Keratinocyte (primary cell): Measurements from ENCODE around the gene EFHD2. TPM values are rescaled to one million over a fixed set of nuclear protein-coding genes. Genes with fewer than 3 reads are reported as not detected.

Experiments used
- DNase-seq: peaks from one replicate; pipeline ENCODE4 v3.0.0-alpha.2; 2011; ENCODE audit warnings: low read depth, missing footprints, low spot score
- FAIRE-seq: peaks from 2 replicates; lab custom pipeline; 2011; peaks lifted over from hg19 to GRCh38; lab: Jason Lieb, UNC
- H2AFZ ChIP-seq: 2 replicates; pipeline ENCODE4 v1.6.0; 2012; ENCODE audit warnings: low read length, control low read depth, inconsistent platforms; ENCODE audit not compliant: control insufficient read depth
- H3K27ac ChIP-seq: 2 replicates; pipeline ENCODE4 v1.5.1; 2011; ENCODE audit warnings: low read length; ENCODE audit not compliant: control insufficient read depth, insufficient read depth
- H3K27me3 ChIP-seq: 3 replicates; pipeline ENCODE4 v1.6.0; 2011; ENCODE audit warnings: low read length; ENCODE audit not compliant: control insufficient read depth, insufficient read depth; ENCODE audit errors: extremely low read depth
- H3K36me3 ChIP-seq, 2 experiments: 2 replicates in 1 of 2; 3 replicates in 1 of 2; pipeline ENCODE4 v1.5.1; 2011; ENCODE audit warnings: low read length in 2 of 2, mild to moderate bottlenecking in 1 of 2; ENCODE audit not compliant: control insufficient read depth in 2 of 2, insufficient read depth in 2 of 2; ENCODE audit errors: extremely low read depth in 1 of 2
- H3K4me1 ChIP-seq: 3 replicates; pipeline ENCODE4 v1.5.1; 2011; ENCODE audit warnings: low read length; ENCODE audit not compliant: control insufficient read depth, insufficient read depth; ENCODE audit errors: extremely low read depth
- H3K4me2 ChIP-seq: 3 replicates; pipeline ENCODE4 v1.6.0; 2011; ENCODE audit warnings: low read depth, low read length; ENCODE audit not compliant: control insufficient read depth, insufficient read depth; ENCODE audit errors: extremely low read depth
- H3K4me3 ChIP-seq, 3 experiments: fragments of 200-600 bp in 1 of 3; sonication (generic) in 1 of 3; 2 replicates in 2 of 3; 3 replicates in 1 of 3; pipeline ENCODE4 v1.5.1; 2011 to 2016; ENCODE audit warnings: low read length in 3 of 3, mild to moderate bottlenecking in 3 of 3, control low read depth in 2 of 3, inconsistent platforms in 1 of 3, low read depth in 1 of 3, mixed read lengths in 1 of 3, mixed run types in 1 of 3, moderate library complexity in 1 of 3; ENCODE audit not compliant: control insufficient read depth in 2 of 3, insufficient read depth in 2 of 3; ENCODE audit errors: extremely low read depth in 1 of 3
- H3K79me2 ChIP-seq: 2 replicates; pipeline ENCODE4 v1.6.0; 2012; ENCODE audit warnings: low read length; ENCODE audit not compliant: control insufficient read depth, insufficient read depth
- H3K9ac ChIP-seq: 3 replicates; pipeline ENCODE4 v1.6.0; 2011; ENCODE audit warnings: low read length; ENCODE audit not compliant: control insufficient read depth, insufficient read depth; ENCODE audit errors: extremely low read depth
- H3K9me1 ChIP-seq: 3 replicates; pipeline ENCODE4 v1.6.0; 2011; ENCODE audit warnings: low read length; ENCODE audit not compliant: control insufficient read depth, insufficient read depth; ENCODE audit errors: extremely low read depth
- H3K9me3 ChIP-seq: 2 replicates; pipeline ENCODE4 v1.5.1; 2012; ENCODE audit warnings: low read depth, low read length; ENCODE audit not compliant: control insufficient read depth
- H4K20me1 ChIP-seq: 3 replicates; pipeline ENCODE4 v1.6.0; 2011; ENCODE audit warnings: low read length; ENCODE audit not compliant: control insufficient read depth, insufficient read depth; ENCODE audit errors: extremely low read depth
- CTCF ChIP-seq, 3 experiments: IDR thresholded peaks in 1 of 3; conservative IDR thresholded peaks in 1 of 3; optimal IDR thresholded peaks in 1 of 3; 2 replicates in 2 of 3; 3 replicates in 1 of 3; pipeline versions ENCODE3 to v1.5.1; 2011; ENCODE audit warnings: low read length in 3 of 3, mild to moderate bottlenecking in 3 of 3, moderate library complexity in 2 of 3, control low read depth in 1 of 3, inconsistent platforms in 1 of 3; ENCODE audit not compliant: insufficient read depth in 2 of 3; ENCODE audit errors: extremely low read depth in 1 of 3
- EZH2 ChIP-seq: IDR thresholded peaks from one replicate; pipeline ENCODE4 v1.6.1; 2012; ENCODE audit warnings: inconsistent platforms, mild to moderate bottlenecking, low read length, moderate library complexity
- dilution Hi-C: fragments of 300-500 bp; cut with MboI; formaldehyde crosslinking; loops from one replicate; pipeline ENCODE4 v1.7.0; 2020; ENCODE audit warnings: low sequenced_read_pairs; ENCODE audit not compliant: extremely low pct_ligation_motif_present
- polyA plus RNA-seq, 5 experiments: library from polyadenylated mRNA; depleted of rRNA in 3 of 5; stranded (reverse) in 3 of 5; stranded (forward) in 1 of 5; unstranded in 1 of 5; fragments of >200 nt; gene quantifications; 1 replicate in 1 of 5; 2 replicates in 3 of 5; 3 replicates in 1 of 5; pipeline versions ENCODE4 v1.2.1 to v1.2.3, GENCODE V29; 2011 to 2012; ENCODE audit warnings: missing spikeins in 2 of 5, low read depth in 1 of 5, low replicate concordance in 1 of 5

EFHD2 gene
- polyA plus RNA-seq, 1 donor (not counting 4 experiments of a cell fraction or from before 2014, with no cell fraction given) = 47.6 TPM

- no peak overlapping the region for H3K27ac ChIP-seq
- DNase-seq (no peak), FAIRE-seq (no peak)
- H4K20me1 ChIP-seq = peaks cover 28% of the 10 kb centered on the region
- H3K79me2 ChIP-seq = peaks cover 48% of the 10 kb centered on the region
- no peak overlapping the region for H3K9ac ChIP-seq
- no peak overlapping the region for H2AFZ ChIP-seq
- H3K36me3 ChIP-seq = peaks cover 14 to 38% of the 10 kb centered on the region in 2 experiments
- no peaks in the 10 kb centered on the region for H3K9me1 ChIP-seq
- no peak for TF ChIP-seq EZH2
- TF ChIP-seq CTCF (optimal IDR thresholded peaks at IDR 0.05 in 1 of 3, IDR thresholded peaks at IDR 0.05 in 1 of 3, conservative IDR thresholded peaks at IDR 0.05 in 1 of 3; ENCODE audit: extremely low read depth in 1 of 3, insufficient read depth in 2 of 3, low read length in 3 of 3) = no peak
- no peak overlapping the region for H3K4me3 ChIP-seq
- H3K4me2 ChIP-seq = no peak overlapping the region
- H3K4me1 ChIP-seq = peaks cover 26% of the 10 kb centered on the region
- H3K27me3 ChIP-seq = no peaks in the 10 kb centered on the region
- dilution Hi-C loops = no loop called here
- no peaks in the 10 kb centered on the region for H3K9me3 ChIP-seq
Observed at GRCh38 chr1:15425521-15425920, 15.8 kb downstream of the EFHD2 start.

- Histone ChIP-seq H3K4me2 (no peak overlapping the region), H4K20me1 (peaks cover 28% of the 10 kb centered on the region)
Observed at GRCh38 chr1:15425958-15426357, 16.3 kb downstream of the EFHD2 start.

More at GRCh38 chr1:15425958-15426357, 16.3 kb downstream of the EFHD2 start:
- DNase-seq (no peak), FAIRE-seq (no peak)
- no peak overlapping the region for H3K9ac ChIP-seq
- no peaks in the 10 kb centered on the region for H3K9me3 ChIP-seq
- TF ChIP-seq CTCF (optimal IDR thresholded peaks at IDR 0.05 in 1 of 3, IDR thresholded peaks at IDR 0.05 in 1 of 3, conservative IDR thresholded peaks at IDR 0.05 in 1 of 3; ENCODE audit: extremely low read depth in 1 of 3, insufficient read depth in 2 of 3, low read length in 3 of 3) (no peak), EZH2 (no peak)
- H3K27ac ChIP-seq = no peak overlapping the region
- dilution Hi-C loops = no loop called here
- H3K4me3 ChIP-seq = no peak overlapping the region
- H3K36me3 ChIP-seq = peaks cover 14 to 35% of the 10 kb centered on the region in 2 experiments
- H2AFZ ChIP-seq = no peak overlapping the region
- H3K9me1 ChIP-seq = no peaks in the 10 kb centered on the region
- peaks cover 43% of the 10 kb centered on the region for H3K79me2 ChIP-seq
- H3K27me3 ChIP-seq = no peaks in the 10 kb centered on the region
- H3K4me1 ChIP-seq = peaks cover 26% of the 10 kb centered on the region
